ENCODE measurements around the gene THRSP.

DNA sequence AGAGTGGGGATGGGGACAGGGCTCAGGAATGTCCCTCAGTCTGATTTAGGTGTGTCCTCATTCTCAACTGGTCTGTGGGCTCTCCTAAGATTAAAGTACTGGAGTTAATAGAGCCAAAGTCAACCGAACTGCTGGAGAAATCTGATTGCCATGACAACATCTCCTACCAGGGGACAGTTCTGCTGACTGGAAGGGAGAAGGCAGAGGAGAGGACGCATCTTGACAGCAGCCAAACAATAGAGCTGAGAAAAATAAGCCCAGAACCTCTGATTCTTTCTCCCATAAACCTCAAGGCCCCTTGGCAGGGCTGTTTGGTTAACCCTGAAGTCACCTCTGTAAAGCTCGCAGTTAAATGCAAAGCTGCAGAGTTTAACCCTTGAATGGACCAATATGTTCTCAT is 43.4 kb upstream of the THRSP start:
- TF ChIP-seq POLR2A (IDR thresholded peaks at IDR 0.05; ENCODE audit: control extremely low read depth in 1 of 2, low read depth in 2 of 2, low read length in 2 of 2) (no peak), RAD21 (IDR thresholded peaks at IDR 0.05 in 1 of 2, conservative IDR thresholded peaks at IDR 0.05 in 1 of 2; ENCODE audit: low read depth in 2 of 2, low read length in 2 of 2) (no peak)
- TF ChIP-seq, protein P1, sequence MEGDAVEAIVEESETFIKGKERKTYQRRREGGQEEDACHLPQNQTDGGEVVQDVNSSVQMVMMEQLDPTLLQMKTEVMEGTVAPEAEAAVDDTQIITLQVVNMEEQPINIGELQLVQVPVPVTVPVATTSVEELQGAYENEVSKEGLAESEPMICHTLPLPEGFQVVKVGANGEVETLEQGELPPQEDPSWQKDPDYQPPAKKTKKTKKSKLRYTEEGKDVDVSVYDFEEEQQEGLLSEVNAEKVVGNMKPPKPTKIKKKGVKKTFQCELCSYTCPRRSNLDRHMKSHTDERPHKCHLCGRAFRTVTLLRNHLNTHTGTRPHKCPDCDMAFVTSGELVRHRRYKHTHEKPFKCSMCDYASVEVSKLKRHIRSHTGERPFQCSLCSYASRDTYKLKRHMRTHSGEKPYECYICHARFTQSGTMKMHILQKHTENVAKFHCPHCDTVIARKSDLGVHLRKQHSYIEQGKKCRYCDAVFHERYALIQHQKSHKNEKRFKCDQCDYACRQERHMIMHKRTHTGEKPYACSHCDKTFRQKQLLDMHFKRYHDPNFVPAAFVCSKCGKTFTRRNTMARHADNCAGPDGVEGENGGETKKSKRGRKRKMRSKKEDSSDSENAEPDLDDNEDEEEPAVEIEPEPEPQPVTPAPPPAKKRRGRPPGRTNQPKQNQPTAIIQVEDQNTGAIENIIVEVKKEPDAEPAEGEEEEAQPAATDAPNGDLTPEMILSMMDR (IDR thresholded peaks at IDR 0.05; ENCODE audit: control extremely low read depth in 1 of 3, insufficient read depth in 1 of 3, low read depth in 1 of 3, low read length in 3 of 3): no peak
